ENCODE measurements around the gene MCM9. TPM values are rescaled to one million over a fixed set of nuclear protein-coding genes. Genes with fewer than 3 reads are reported as not detected.

The MCM9 gene
- total RNA-seq, 4 donors from 2014 or later, result 26.7 to 47.2 (median 35.8) TPM

GRCh38 chr6:118974790-118975189 lies 39.8 kb upstream of the MCM9 start:
- Histone ChIP-seq H3K4me1 (no peaks in the 10 kb centered on the region), H3K27me3 (no peaks in the 10 kb centered on the region), H3K9me3 (no peaks in the 10 kb centered on the region), H3K36me3 (peaks cover 0 to 4% of the 10 kb centered on the region in 2 donors), H3K27ac (no peak overlapping the region), H3K4me3 (replicated peaks in 1 of 3) (no peak overlapping the region)
- intact Hi-C loops (cut with DNase I), result no loop called here
- WGBS, 2 donors, result 92 to 97% methylated on average over 1 of the region's 1 CpG
- no peak for TF ChIP-seq CTCF (IDR thresholded peaks at IDR 0.05)
- TF ChIP-seq POLR2A (IDR thresholded peaks at IDR 0.05), result no peak
- no peak for DNase-seq

- no peak for DNase-seq
- Histone ChIP-seq H3K27ac (no peak overlapping the region), H3K4me3 (replicated peaks in 1 of 3) (no peak overlapping the region), H3K27me3 (no peaks in the 10 kb centered on the region), H3K4me1 (no peaks in the 10 kb centered on the region), H3K9me3 (no peaks in the 10 kb centered on the region), H3K36me3 (no peaks in the 10 kb centered on the region)
- intact Hi-C loops (cut with DNase I), result no loop called here
- TF ChIP-seq POLR2A (IDR thresholded peaks at IDR 0.05) (no peak), CTCF (IDR thresholded peaks at IDR 0.05) (no peak)
- WGBS, 2 donors, result 93 to 98% methylated on average over 1 of the region's 1 CpG
These were observed 36.7 kb upstream of the MCM9 start for GRCh38 chr6:118971682-118972081.

- Histone ChIP-seq H3K4me3 (replicated peaks in 1 of 3) (no peak overlapping the region), H3K27ac (no peak overlapping the region), H3K4me1 (no peaks in the 10 kb centered on the region), H3K9me3 (no peaks in the 10 kb centered on the region), H3K36me3 (no peaks in the 10 kb centered on the region), H3K27me3 (no peaks in the 10 kb centered on the region)
- 96 to 99% methylated on average over 3 of the region's 3 CpGs for WGBS, 2 donors
- DNase-seq, result no peak
- intact Hi-C loops (cut with DNase I), result no loop called here
- no peak for TF ChIP-seq CTCF (IDR thresholded peaks at IDR 0.05)
- TF ChIP-seq POLR2A (IDR thresholded peaks at IDR 0.05), result no peak
These were observed 35.9 kb upstream of the MCM9 start for GRCh38 chr6:118970866-118971265.

- intact Hi-C loops (cut with DNase I), result loop anchor here (5.0 kb wide), 1 partner anchor 144 kb away; no protein-coding TSS in a partner anchor
- 41 to 45% methylated on average over 2 of the region's 2 CpGs for WGBS, 2 donors
These were observed 33.5 kb upstream of the MCM9 start for GRCh38 chr6:118968416-118968815.

GRCh38 chr6:118967239-118967638 lies 32.3 kb upstream of the MCM9 start:
- intact Hi-C loops (cut with DNase I), result loop anchor here (5.0 kb wide), 1 partner anchor 145 kb away; no protein-coding TSS in a partner anchor
- 84 to 85% methylated on average over 2 of the region's 2 CpGs for WGBS, 2 donors
- no peaks in the 10 kb centered on the region for H3K36me3 ChIP-seq
- TF ChIP-seq CTCF (IDR thresholded peaks at IDR 0.05) (no peak), POLR2A (IDR thresholded peaks at IDR 0.05) (no peak)
- H3K27ac ChIP-seq, result no peak overlapping the region
- H3K27me3 ChIP-seq, result no peaks in the 10 kb centered on the region
- no peaks in the 10 kb centered on the region for H3K9me3 ChIP-seq
- DNase-seq, result no peak
- no peaks in the 10 kb centered on the region for H3K4me1 ChIP-seq
- H3K4me3 ChIP-seq (replicated peaks in 1 of 3), result no peak overlapping the region

More at GRCh38 chr6:118968416-118968815, 33.5 kb upstream of the MCM9 start:
- Histone ChIP-seq H3K4me3 (replicated peaks in 1 of 3) (no peak overlapping the region), H3K36me3 (no peaks in the 10 kb centered on the region), H3K4me1 (no peaks in the 10 kb centered on the region), H3K9me3 (no peaks in the 10 kb centered on the region), H3K27me3 (no peaks in the 10 kb centered on the region), H3K27ac (no peak overlapping the region)
- TF ChIP-seq POLR2A (IDR thresholded peaks at IDR 0.05), result no peak
- peak in 3 of 6 experiments; percentile 50 to 58 (median 57) for TF ChIP-seq CTCF (IDR thresholded peaks at IDR 0.05)
- DNase-seq, result no peak
